HCT116 (cell line): Measurements from ENCODE around the gene SNX10. TPM values are rescaled to one million over a fixed set of nuclear protein-coding genes. Genes with fewer than 3 reads are reported as not detected.

Experiments
- ATAC-seq: fragments of 200-7000 bp; cut with Tn5 transposase; 2 replicates; pipeline ENCODE4 v1.9.1; 2020; ENCODE audit warnings: mild to moderate bottlenecking, moderate library complexity
- BruUV-seq: library from RNA; stranded (reverse); fragments of 400-500 nt; replicated peaks from 2 replicates; lab custom pipeline; 2021; lab: Mats Ljungman, UMichigan
- CTCF ChIA-PET: fragments of 300-600 bp; sonication (Branson Sonifier 250); formaldehyde crosslinking; loops from one replicate; lab custom pipeline; 2021; ENCODE audit warnings: antibody characterized with exemption; lab: Charles Lee
- POLR2A ChIA-PET: fragments of 300-600, 350-600 bp; sonication (Branson Sonifier 250); formaldehyde crosslinking; loops from one replicate; lab custom pipeline; 2021; ENCODE audit warnings: antibody characterized with exemption; lab: Charles Lee
- RAD21 ChIA-PET, 2 experiments: fragments of 300-600 bp; sonication (Branson Sonifier 250); formaldehyde crosslinking; loops; one replicate each; lab custom pipeline; 2023; ENCODE audit warnings: low total read pairs in 2 of 2; ENCODE audit not compliant: uncharacterized antibody in 2 of 2, unreplicated experiment in 2 of 2, low non-redundant PET in 1 of 2; lab: Charles Lee
- DNase-seq: peaks from one replicate; pipeline ENCODE4 v3.0.0-alpha.2; 2010; ENCODE audit warnings: low read depth, low spot score
- H2AFZ ChIP-seq: fragments of 200-600 bp; shearing (Covaris generic), sonication (generic); 2 replicates; pipeline ENCODE4 v1.6.1; 2017; ENCODE audit warnings: low read depth, mixed run types, mixed read lengths, antibody characterized with exemption, low read length; ENCODE audit not compliant: poor library complexity, severe bottlenecking
- H3K27ac ChIP-seq: 2 replicates; pipeline ENCODE4 v1.5.1; 2012; ENCODE audit warnings: low read depth, low read length
- H3K27me3 ChIP-seq: fragments of 200-600 bp; sonication (generic); 2 replicates; pipeline ENCODE4 v1.6.1; 2016; ENCODE audit warnings: mixed run types, low read length, mixed read lengths; ENCODE audit not compliant: insufficient read depth
- H3K36me3 ChIP-seq, 2 experiments: fragments of 200-500 bp in 1 of 2; fragments of 200-600 bp in 1 of 2; sonication (Bioruptor generic) in 1 of 2; sonication (generic) in 1 of 2; 2 replicates each; pipeline versions ENCODE4 v1.5.1 to v1.6.1; 2014 to 2016; ENCODE audit warnings: low read length in 2 of 2, inconsistent platforms in 1 of 2, mixed read lengths in 1 of 2, mixed run types in 1 of 2; ENCODE audit not compliant: insufficient read depth in 2 of 2, control insufficient read depth in 1 of 2
- H3K4me1 ChIP-seq, 2 experiments: fragments of 200-600 bp in 1 of 2; sonication (generic) in 1 of 2; 2 replicates each; pipeline versions ENCODE4 v1.5.1 to v1.6.1; 2012 to 2017; ENCODE audit warnings: low read length in 2 of 2, inconsistent platforms in 1 of 2, mild to moderate bottlenecking in 1 of 2, mixed read lengths in 1 of 2, mixed run types in 1 of 2, moderate library complexity in 1 of 2; ENCODE audit not compliant: insufficient read depth in 2 of 2, control insufficient read depth in 1 of 2
- H3K4me2 ChIP-seq: fragments of 200-600 bp; sonication (generic); 2 replicates; pipeline ENCODE4 v1.6.1; 2017; ENCODE audit warnings: mixed run types, low read length, mixed read lengths
- H3K4me3 ChIP-seq, 2 experiments: fragments of 200-600 bp in 1 of 2; sonication (generic) in 1 of 2; replicated peaks in 1 of 2; 2 replicates each; pipeline ENCODE4 v1.5.1; 2011 to 2016; ENCODE audit warnings: low read length in 2 of 2, control low read depth in 1 of 2, low read depth in 1 of 2, mild to moderate bottlenecking in 1 of 2, mixed read lengths in 1 of 2, mixed run types in 1 of 2
- H3K79me2 ChIP-seq: fragments of 200-600 bp; sonication (generic); 2 replicates; pipeline ENCODE4 v1.6.1; 2017; ENCODE audit warnings: mild to moderate bottlenecking, mixed run types, low read length, moderate library complexity, mixed read lengths; ENCODE audit not compliant: insufficient read depth
- H3K9ac ChIP-seq: fragments of 200-600 bp; sonication (generic); 2 replicates; pipeline ENCODE4 v1.6.1; 2016; ENCODE audit warnings: low read length, mixed read lengths
- H3K9me2 ChIP-seq: fragments of 200-600 bp; sonication (generic), shearing (Covaris generic); 2 replicates; pipeline ENCODE4 v1.6.1; 2017; ENCODE audit warnings: mixed run types, mild to moderate bottlenecking, moderate library complexity; ENCODE audit not compliant: insufficient read depth
- H3K9me3 ChIP-seq, 2 experiments: fragments of 200-500 bp in 1 of 2; fragments of 200-600 bp in 1 of 2; sonication (Bioruptor generic) in 1 of 2; sonication (generic) in 1 of 2; 2 replicates each; pipeline ENCODE4 v1.6.1; 2014 to 2017; ENCODE audit warnings: low read length in 2 of 2, mixed read lengths in 2 of 2, inconsistent platforms in 1 of 2, low read depth in 1 of 2, mild to moderate bottlenecking in 1 of 2, mixed run types in 1 of 2, moderate library complexity in 1 of 2; ENCODE audit not compliant: control insufficient read depth in 1 of 2, insufficient read depth in 1 of 2
- H4K20me1 ChIP-seq: fragments of 200-600 bp; sonication (generic), shearing (Covaris generic); 2 replicates; pipeline ENCODE4 v1.6.1; 2017; ENCODE audit warnings: mixed run types, mild to moderate bottlenecking, moderate library complexity; ENCODE audit not compliant: insufficient read depth
- ATF3 ChIP-seq: IDR thresholded peaks from 2 replicates; pipeline ENCODE4 v1.6.1; 2012
- MAX ChIP-seq: IDR thresholded peaks from 2 replicates; pipeline ENCODE4 v1.6.1; 2012
- POLR2A ChIP-seq: IDR thresholded peaks from 2 replicates; pipeline ENCODE4 v1.7.0; 2011; ENCODE audit warnings: borderline replicate concordance; ENCODE audit not compliant: insufficient read depth, insufficient read length; ENCODE audit errors: extremely low read depth
- POLR2AphosphoS5 ChIP-seq: IDR thresholded peaks from 2 replicates; pipeline ENCODE4 v1.6.1; 2011; ENCODE audit warnings: mild to moderate bottlenecking, low read depth, low read length, moderate library complexity
- REST ChIP-seq: IDR thresholded peaks from 2 replicates; pipeline ENCODE4 v1.6.1; 2012; ENCODE audit warnings: low read depth
- SP1 ChIP-seq: IDR thresholded peaks from 2 replicates; pipeline ENCODE4 v1.6.1; 2012; ENCODE audit warnings: low read depth
- TCF7L2 ChIP-seq: IDR thresholded peaks from 2 replicates; pipeline ENCODE4 v1.7.0; 2011; ENCODE audit warnings: borderline replicate concordance, inconsistent platforms; ENCODE audit not compliant: insufficient read depth, insufficient read length; ENCODE audit errors: extremely low read depth
- intact Hi-C: fragments of 100-400 bp; cut with micrococcal nuclease; formaldehyde crosslinking; loops from 2 replicates; pipeline ENCODE4 v1.10.0; 2022
- total RNA-seq: library from RNA; stranded (reverse); gene quantifications from one replicate; pipeline ENCODE4 v1.2.1, GENCODE V29; 2021; ENCODE audit not compliant: unreplicated experiment

SNX10 gene
- total RNA-seq, 1 experiment from 2014 or later: 26.9 TPM

- Histone ChIP-seq H3K9ac (no peak overlapping the region), H3K4me2 (no peak overlapping the region), H3K9me3 (no peaks in the 10 kb centered on the region), H3K27me3 (no peaks in the 10 kb centered on the region), H3K79me2 (no peaks in the 10 kb centered on the region), H3K4me1 (no peaks in the 10 kb centered on the region), H4K20me1 (no peaks in the 10 kb centered on the region), H3K4me3 (no peak overlapping the region), H3K27ac (no peak overlapping the region), H3K36me3 (no peaks in the 10 kb centered on the region), H3K9me2 (no peaks in the 10 kb centered on the region), H2AFZ (no peak overlapping the region)
- intact Hi-C loops: no loop called here
- no peak for ATAC-seq
- DNase-seq: no peak
- POLR2A ChIA-PET: no interaction called here
- BruUV-seq: no TSS peak
- no peak for TF ChIP-seq ATF3
- TF ChIP-seq SP1: no peak
- TF ChIP-seq POLR2AphosphoS5: no peak
- no peak for TF ChIP-seq TCF7L2
- no peak for TF ChIP-seq MAX
- no peak for TF ChIP-seq REST
- no peak for TF ChIP-seq POLR2A
- RAD21 ChIA-PET: no interaction called here
- CTCF ChIA-PET: no interaction called here
Observed at GRCh38 chr7:26307791-26308190, 16.1 kb downstream of the SNX10 start.
